Muscle layer of duodenum (tissue), 2 donors: Measurements from ENCODE around the gene PREB.
"Not testable (repeated sequence)": the region's sequence is repeated elsewhere in the genome, so short reads cannot be mapped to it uniquely, and the experiment has no call there.

Experiments
- H3K27ac ChIP-seq: one replicate; pipeline ENCODE4 v1.7.0; 2013; ENCODE audit warnings: mild to moderate bottlenecking, low read length
- H3K27me3 ChIP-seq: one replicate; pipeline ENCODE4 v1.7.0; 2013; ENCODE audit warnings: low read depth, mild to moderate bottlenecking, control low read depth, low read length
- H3K36me3 ChIP-seq, 2 donors: one replicate each; pipeline ENCODE4 v1.7.0; 2013; ENCODE audit warnings: low read length in 2 of 2, control low read depth in 1 of 2, mild to moderate bottlenecking in 1 of 2; ENCODE audit not compliant: insufficient read depth in 2 of 2, control insufficient read depth in 1 of 2
- H3K4me1 ChIP-seq, 2 donors: one replicate each; pipeline ENCODE4 v1.7.0; 2013; ENCODE audit warnings: low read length in 2 of 2, mild to moderate bottlenecking in 2 of 2, control low read depth in 1 of 2, moderate library complexity in 1 of 2; ENCODE audit not compliant: insufficient read depth in 2 of 2, control insufficient read depth in 1 of 2
- H3K4me3 ChIP-seq, 2 donors: one replicate each; pipeline ENCODE4 v1.7.0; 2013; ENCODE audit warnings: low read length in 2 of 2, low read depth in 1 of 2, mild to moderate bottlenecking in 1 of 2
- H3K9me3 ChIP-seq, 2 donors: one replicate each; pipeline ENCODE4 v1.7.0; 2013; ENCODE audit warnings: low read length in 2 of 2, control low read depth in 1 of 2, mild to moderate bottlenecking in 1 of 2; ENCODE audit not compliant: control insufficient read depth in 1 of 2
- donor health status: healthy.

The PREB gene

GRCh38 chr2:27121906-27122305 lies 12.5 kb downstream of the PREB start:
- Histone ChIP-seq H3K27me3 (peaks cover 18% of the 10 kb centered on the region), H3K4me1 (peaks cover 5 to 9% of the 10 kb centered on the region in 2 donors), H3K27ac (no peak overlapping the region), H3K36me3 (no peaks in the 10 kb centered on the region), H3K4me3 (no peak overlapping the region), H3K9me3 (no peaks in the 10 kb centered on the region)

DNA sequence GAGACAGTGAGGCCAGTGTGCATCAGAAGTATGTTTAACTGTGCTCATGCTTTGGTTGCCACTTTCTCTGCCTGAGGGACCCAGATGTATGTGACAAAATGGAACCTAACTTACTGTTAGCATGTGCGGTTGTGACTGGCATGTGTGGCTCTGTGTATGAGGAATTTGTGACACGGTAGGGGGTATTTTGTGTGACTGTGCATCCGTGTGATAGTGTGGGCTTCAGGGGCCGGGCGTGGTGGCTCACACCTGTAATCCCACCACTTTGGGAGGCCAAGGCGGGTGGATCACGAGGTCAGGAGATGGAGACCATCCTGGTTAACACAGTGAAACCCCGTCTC lies 15.1 kb downstream of the PREB start:
- not testable (repeated sequence) for H3K4me1 ChIP-seq, H3K27ac ChIP-seq, H3K36me3 ChIP-seq, H3K9me3 ChIP-seq
- Histone ChIP-seq H3K4me3 (peak overlapping the region in 1 of 2 donors; percentile 52), H3K27me3 (peaks cover 18% of the 10 kb centered on the region)

DNA sequence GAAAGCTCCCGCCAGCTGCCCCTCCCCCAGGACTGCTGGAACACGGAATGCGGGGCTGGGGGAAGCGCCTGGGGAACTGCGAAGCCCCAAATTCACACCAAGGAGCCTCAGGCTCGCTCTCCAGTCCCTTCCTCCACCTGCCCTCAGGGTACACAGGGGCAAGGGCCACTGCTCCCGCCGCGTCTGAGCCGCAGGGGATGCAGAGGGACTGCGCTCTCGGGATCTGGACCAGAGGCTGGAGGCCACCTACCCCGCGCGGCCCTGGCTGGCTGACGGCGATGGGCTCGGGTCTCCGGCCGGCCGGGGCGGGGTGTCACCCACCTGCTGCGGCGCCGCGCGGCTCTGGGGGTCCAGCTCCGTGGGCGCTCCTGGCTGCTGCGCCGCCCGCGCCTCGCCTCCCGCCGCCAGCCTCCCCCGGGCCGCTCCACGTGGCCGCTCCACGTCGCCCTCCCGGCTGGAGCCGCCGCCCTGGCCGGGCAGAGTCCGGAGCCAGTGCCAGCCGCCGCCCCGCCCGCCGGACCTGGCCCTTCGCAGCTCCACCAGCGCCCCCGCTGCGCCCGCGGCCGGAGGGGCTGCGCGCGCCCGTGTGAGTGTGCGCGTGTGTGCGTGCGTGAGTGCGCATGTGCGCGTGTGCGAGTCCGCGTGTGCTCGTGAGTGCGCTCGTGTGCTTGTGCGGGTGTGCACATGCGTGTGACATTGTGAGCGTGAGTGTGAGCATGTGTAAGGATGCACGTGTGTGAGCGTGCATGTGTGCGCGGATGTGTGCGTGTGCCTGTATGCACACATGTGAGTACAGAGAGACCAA lies 15.7 kb downstream of the PREB start, which contains the start of gene CGREF1:
TSS of gene CGREF1 (minus strand) at position 604 of the 805 bp plus-strand sequence. CDS start 14,762 bp downstream, outside the sequence.
- no peaks in the 10 kb centered on the region for H3K9me3 ChIP-seq
- no peaks in the 10 kb centered on the region for H3K36me3 ChIP-seq
- peaks cover 18% of the 10 kb centered on the region for H3K27me3 ChIP-seq
- H3K27ac ChIP-seq = no peak within 1 kb of the TSS
- peak within 1 kb of the TSS; percentile 33 to 52 for H3K4me3 ChIP-seq
- peaks cover 5 to 9% of the 10 kb centered on the region in 2 donors for H3K4me1 ChIP-seq

GRCh38 chr2:27117995-27118524 lies 16.4 kb downstream of the PREB start:
- Histone ChIP-seq H3K4me1 (peaks cover 2 to 9% of the 10 kb centered on the region in 2 donors), H3K4me3 (peak overlapping the region; percentile 33 to 52), H3K27me3 (peaks cover 18% of the 10 kb centered on the region), H3K27ac (no peak overlapping the region), H3K36me3 (no peaks in the 10 kb centered on the region), H3K9me3 (no peaks in the 10 kb centered on the region)

DNA sequence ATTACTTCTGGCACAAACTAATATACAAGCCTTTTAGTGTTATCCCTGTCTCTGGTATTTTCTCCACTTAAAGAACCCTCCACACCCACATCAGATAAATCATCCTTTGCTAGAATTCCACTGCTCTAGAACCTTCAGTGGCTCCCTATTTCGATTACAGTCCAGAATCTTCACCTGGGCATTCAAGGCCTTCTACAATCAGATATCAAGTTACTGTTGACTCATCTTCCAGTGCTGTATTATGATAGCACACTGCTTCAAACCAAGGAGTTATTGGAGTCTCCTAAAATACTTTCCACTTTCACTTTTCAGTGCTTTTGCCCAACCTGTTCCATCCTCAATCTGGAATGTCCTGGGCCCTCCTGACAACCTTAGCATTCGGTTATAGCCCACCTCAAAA lies 18.9 kb downstream of the PREB start:
- H3K9me3 ChIP-seq = no peaks in the 10 kb centered on the region
- H3K27ac ChIP-seq = no peak overlapping the region
- no peak overlapping the region for H3K4me3 ChIP-seq
- H3K4me1 ChIP-seq = peaks cover 0 to 6% of the 10 kb centered on the region in 2 donors
- H3K27me3 ChIP-seq = peaks cover 18% of the 10 kb centered on the region
- no peaks in the 10 kb centered on the region for H3K36me3 ChIP-seq

DNA sequence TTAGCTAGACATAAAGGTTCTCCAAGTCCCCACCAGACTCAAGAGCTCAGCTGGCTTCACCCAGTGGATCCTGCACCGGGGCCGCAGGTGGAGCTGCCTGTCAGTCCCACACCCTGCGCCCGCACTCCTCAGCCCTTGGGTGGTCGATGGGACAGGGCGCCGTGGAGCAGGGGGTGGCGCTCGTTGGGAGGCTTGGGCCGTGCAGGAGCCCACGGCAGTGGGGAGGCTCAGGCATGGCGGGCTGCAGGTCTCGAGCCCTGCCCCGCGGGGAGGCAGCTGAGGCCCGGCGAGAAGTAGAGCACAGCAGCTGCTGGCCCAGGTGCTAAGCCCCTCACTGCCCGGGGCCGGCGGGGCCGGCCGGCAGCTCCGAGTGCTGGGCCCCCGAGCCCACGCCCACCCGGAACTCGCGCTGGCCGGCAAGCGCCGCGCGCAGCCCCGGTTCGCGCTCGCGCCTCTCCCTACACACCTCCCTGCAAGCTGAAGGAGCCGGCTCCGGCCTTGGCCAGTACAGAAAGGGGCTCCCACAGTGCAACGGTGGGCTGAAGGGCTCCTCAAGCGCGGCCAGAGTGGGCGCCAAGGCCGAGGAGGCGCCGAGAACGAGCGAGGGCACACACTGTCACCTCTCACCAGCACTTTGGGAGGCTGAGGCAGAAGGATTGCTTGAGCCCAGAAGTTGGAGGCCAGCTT lies 22.9 kb downstream of the PREB start:
- not testable (repeated sequence) for H3K36me3 ChIP-seq, H3K27me3 ChIP-seq, H3K27ac ChIP-seq, H3K4me1 ChIP-seq, H3K9me3 ChIP-seq, H3K4me3 ChIP-seq

- not testable (repeated sequence) for H3K27ac ChIP-seq, H3K27me3 ChIP-seq, H3K9me3 ChIP-seq, H3K36me3 ChIP-seq, H3K4me3 ChIP-seq, H3K4me1 ChIP-seq
Measured at GRCh38 chr2:27110603-27111352, 23.7 kb downstream of the PREB start.

- Histone ChIP-seq H3K27ac (no peak overlapping the region), H3K4me3 (no peak overlapping the region), H3K4me1 (no peaks in the 10 kb centered on the region), H3K36me3 (no peaks in the 10 kb centered on the region), H3K27me3 (no peaks in the 10 kb centered on the region), H3K9me3 (no peaks in the 10 kb centered on the region)
Measured at GRCh38 chr2:27109083-27109482, 25.4 kb downstream of the PREB start.

DNA sequence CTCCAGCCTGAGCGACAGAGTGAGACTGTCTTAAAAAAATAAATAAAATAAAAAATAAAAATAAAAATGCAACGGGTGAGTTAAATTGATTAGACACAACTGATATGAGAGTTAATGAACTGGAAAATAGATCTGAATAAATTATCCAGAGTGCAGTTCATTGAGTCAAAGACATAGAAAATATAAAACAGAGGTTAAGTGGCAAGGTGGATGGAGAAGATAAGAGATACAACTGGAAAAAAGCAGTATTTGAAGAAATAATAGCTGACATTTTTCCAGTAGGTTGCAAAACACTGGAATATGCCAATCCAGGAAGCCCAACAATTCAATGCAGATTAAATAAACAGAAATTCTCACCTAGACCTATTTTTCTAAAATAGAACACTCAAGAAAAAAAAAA lies 26.2 kb downstream of the PREB start:
- no peaks in the 10 kb centered on the region for H3K4me1 ChIP-seq
- H3K9me3 ChIP-seq = no peaks in the 10 kb centered on the region
- no peak overlapping the region for H3K27ac ChIP-seq
- H3K36me3 ChIP-seq = no peaks in the 10 kb centered on the region
- H3K27me3 ChIP-seq = no peaks in the 10 kb centered on the region
- no peak overlapping the region for H3K4me3 ChIP-seq

GRCh38 chr2:27105981-27106380 lies 28.5 kb downstream of the PREB start:
- no peaks in the 10 kb centered on the region for H3K36me3 ChIP-seq
- H3K9me3 ChIP-seq = no peaks in the 10 kb centered on the region
- H3K27me3 ChIP-seq = no peaks in the 10 kb centered on the region
- no peak overlapping the region for H3K4me3 ChIP-seq
- H3K27ac ChIP-seq = no peak overlapping the region
- H3K4me1 ChIP-seq = no peaks in the 10 kb centered on the region

DNA sequence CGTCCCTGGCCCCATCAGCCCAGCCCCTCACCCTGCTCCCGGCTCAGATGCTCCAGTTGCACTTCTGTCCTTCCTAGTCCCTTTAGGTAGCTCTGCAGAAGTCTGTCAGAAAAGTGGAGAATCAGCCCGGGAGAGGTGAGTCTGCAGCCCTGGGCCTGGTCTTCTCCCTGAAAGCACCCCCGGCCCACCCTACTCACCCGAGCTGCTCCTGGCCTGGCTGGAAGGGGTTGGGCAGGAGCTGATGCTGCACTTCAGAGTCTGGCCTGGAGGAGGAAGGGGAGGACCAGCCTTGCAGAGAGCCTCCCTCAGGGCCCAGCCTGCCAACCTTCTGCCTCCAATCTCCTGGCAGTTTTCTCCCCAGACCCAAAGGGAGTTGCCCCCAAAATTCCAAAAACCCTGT lies 32.1 kb downstream of the PREB start:
- Histone ChIP-seq H3K9me3 (no peaks in the 10 kb centered on the region), H3K36me3 (peaks cover 0 to 3% of the 10 kb centered on the region in 2 donors), H3K27me3 (no peaks in the 10 kb centered on the region), H3K4me1 (no peaks in the 10 kb centered on the region), H3K27ac (no peak overlapping the region), H3K4me3 (no peak overlapping the region)
